Measurements from ENCODE around the gene DUS2.

DUS2 gene

DNA sequence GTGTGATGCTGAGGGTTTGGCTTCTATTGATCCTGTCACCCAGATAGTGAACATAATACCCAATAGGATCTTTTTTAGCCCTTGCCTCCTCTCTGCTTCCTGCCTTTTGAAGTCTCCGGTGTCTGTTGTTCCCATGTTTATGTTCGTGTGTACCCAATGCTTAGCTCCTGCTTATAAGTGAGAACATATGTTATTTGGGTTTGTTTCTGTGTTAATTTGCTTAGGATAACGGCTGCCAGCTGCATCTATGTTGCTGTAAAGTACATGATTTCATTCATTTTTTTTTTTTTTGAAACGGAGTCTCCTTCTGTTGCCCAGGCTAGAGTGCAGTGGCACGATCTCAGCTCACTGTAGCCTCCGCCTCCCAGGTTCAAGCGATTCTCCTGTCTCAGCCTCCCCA, 23.0 kb downstream of the DUS2 start:
- DNase-seq (ENCODE audit: low read depth, low spot score), result no peak

DNA sequence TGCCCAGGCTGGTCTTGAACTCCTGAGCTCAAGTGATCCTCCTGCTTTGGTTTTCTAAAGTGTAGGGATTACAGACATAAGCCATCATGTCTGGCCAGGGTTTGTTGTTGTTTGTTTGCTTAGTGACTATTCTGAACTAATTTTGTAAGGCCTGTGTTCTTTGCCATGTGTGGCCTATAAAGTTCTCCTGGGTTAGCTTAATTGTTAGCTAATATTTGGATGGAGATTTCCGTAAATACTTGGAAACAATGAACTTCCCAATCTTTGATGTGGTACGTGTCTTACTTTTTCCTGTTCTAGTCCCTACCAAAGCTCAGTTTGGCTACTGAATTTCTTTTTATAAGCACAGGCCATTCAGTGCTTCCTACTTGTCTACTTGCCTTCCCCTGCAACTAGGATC, 24.9 kb downstream of the DUS2 start:
- no peak for DNase-seq (ENCODE audit: low read depth, low spot score)

DNA sequence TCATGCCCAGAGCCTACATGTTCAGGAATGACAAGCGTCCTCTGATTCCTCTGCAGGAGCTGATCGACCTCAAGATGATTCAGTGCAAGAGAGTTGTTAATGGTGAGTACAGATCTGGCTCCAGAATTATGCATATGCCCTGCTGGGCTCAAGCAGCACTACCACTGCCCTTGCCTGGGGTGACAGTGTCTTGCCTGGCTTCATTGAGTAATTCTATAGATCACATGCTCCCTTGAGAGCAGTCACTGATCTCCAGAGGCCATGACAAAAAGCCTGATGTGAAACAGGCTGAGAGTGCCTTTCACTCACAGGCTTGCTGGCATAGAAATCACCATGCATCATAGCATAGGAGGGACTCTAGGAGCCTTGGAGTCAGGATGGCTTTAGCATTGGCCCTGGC, 26.4 kb downstream of the DUS2 start:
- no peak for DNase-seq (ENCODE audit: low read depth, low spot score)

DNA sequence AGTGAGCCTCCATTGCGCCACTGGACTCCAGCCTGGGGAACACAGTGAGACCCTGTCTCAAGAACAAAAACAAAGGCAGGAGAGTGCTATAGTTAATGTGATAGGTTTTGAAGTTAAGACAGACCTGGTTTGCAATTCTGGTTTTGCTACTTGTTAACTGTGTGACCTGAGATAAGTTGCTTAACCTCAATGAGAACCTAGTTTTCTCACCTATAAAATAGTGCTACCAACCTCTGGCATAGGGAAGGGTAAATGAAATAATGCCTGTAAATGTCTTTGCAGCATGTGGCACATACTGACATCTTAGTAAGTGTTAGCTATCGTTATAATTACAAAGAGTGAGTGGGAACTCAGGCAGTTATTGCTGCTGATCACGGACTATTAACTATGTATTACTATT, 32.3 kb downstream of the DUS2 start:
- DNase-seq (ENCODE audit: low read depth, low spot score), result no peak

DNA sequence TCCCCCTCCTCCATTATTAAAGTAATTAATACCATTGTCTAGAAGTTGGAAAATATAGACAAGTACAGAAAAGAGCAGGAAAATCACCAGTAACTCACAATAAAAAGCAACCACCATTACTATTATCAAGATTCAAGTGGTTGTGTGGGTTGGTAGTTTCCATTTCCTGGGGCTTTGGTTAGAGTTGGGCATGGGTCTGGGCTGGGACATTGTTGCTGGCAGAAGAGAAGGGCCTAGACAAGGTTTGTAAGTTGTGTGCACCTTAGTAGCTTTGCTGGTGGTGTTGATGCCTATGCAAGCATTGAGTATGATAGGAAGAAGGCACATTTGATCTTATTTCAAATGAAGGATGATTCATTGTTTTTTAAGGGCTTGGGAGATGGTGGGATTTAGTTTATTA, 36.7 kb downstream of the DUS2 start:
- no peak for DNase-seq (ENCODE audit: low read depth, low spot score)

DNA sequence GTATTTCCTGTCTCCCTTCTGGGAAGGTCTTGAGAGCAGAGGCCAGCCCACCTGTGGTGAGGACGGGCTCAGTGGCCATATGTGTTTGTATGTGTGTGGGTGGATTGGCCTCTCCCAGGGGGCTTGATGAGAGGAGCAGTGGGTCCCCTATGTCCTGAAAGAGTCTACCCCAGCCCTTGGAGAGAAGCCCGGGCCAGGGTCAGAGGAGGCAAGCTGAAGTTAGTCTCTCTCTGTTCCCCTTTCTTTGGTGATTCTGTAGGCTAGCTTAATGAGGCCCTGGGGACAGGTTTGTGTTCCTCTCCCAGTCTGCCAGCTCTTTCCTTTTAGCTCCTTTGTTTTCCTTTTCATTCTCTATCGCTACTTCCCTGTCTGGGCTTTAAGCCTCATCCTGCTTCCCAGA, 38.3 kb downstream of the DUS2 start:
- DNase-seq (ENCODE audit: low read depth, low spot score), result no peak

DNA sequence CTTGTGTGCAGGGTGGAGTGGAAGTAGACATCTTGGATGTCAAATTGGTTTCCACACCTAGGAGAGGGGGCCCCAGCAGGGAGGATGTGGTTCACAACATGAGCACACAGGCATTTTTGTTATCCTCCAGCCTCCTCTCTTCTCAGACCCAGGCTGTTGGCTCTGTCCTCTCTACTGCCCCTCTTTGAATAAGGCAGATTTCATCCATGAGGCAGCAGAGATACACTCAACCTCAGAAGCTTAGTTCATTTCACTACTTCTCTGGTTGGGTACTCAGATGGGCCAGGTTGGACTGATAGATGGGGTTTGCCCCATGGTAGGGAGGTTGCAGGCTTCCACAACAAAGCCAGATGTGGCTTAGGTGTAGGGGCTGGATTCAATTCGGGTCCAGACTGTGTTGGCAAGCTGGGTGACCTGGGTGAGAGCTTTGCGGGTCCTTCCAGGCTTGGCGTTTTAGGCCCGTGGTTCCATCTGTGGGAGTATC, 39.9 kb downstream of the DUS2 start:
- DNase-seq (ENCODE audit: low read depth, low spot score), result no peak

DNA sequence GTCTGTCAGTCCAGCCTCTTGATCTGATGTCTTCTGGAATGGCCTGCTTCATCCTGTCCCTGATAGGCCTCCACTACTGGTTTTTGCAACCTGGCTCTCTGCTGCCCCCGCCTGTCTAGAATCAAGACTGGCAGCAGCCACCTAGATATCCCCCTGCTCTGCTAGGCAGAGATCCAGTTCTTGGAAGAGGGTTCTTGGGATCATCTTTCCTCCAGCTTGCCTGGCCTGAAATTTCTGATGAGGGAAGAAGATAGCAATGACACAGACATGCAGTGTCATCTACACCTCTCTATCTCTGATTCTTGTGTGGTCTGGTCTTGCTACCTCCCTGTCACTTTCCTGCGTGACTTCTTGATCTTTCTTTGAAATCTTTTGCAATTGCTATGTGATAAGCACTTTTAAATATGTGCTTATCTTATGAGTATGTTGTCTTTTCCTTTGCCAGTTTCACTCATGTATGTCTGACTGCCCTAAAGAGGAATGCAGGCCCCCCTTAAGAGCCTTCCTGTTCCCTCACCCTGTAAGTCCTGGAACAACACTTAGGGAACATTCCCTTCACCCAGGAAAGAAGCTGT, 41.8 kb downstream of the DUS2 start:
- DNase-seq (ENCODE audit: low read depth, low spot score), result no peak

DNA sequence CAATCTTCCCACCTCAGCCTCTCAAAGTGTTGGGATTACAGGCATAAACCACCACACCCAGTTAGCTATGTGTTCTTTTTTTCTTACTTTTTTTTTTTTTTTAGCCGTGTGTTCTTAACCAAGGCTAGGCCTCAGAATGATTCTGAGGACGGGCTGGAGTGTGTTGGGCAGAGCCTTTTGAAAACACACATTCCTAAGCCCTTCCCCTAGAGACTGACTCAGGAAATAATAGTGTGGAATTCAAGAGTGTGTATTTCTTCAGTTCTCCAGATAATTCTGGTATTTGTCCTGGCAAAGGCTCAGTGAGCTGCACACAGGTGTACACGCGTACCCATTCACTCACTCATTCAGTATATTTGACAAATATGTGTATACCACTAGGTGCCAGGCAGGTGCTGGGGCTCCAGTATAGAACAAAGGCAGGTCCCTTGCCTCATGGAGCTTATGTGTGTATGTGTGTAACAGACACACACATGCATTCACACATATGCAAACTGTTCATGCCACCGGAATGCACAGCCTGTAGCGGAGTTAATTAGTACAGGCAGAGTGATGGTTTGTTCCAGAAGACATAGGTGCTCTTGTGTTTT, 42.7 kb downstream of the DUS2 start:
- DNase-seq (ENCODE audit: low read depth, low spot score), result no peak

DNA sequence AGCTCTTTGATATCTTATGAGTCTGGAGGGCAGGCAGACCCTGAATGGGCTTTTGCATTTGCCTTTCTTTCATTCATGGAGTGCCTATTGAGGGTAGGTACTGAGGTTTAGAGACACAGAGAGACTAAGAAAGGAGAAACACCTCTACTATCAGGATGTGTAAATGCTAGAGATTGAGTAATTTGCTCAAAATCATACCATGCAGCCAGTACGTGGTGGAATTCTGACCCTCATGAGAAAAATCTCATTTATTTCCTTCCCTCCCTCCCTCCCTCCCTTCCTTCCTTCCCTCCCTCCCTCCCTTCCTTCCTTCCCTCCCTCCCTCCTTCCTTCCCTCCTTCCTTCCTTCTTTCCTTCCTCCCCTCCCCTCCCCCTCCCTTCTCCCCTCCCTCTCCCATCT, 43.7 kb downstream of the DUS2 start:
- DNase-seq (ENCODE audit: low read depth, low spot score), result no peak

DNA sequence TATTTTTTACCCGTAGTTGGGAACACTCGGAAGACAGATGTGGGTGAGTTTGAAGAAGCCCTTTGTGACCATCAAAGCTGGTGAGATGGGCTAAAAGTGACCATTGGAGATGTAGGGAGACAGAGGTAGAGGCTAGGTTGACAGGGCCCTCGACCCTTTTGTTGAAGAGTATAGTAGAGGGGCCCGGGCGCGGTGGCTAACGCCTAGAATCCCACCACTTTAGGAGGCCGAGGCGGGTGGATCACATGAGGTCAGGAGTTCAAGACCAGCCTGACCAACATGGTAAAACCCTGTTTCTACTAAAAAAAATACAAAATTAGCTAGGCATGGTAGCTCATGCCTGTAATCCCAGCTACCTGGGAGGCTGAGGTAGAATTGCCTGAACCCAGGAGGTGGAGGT, 45.8 kb downstream of the DUS2 start:
- DNase-seq (ENCODE audit: low read depth, low spot score), result no peak

DNA sequence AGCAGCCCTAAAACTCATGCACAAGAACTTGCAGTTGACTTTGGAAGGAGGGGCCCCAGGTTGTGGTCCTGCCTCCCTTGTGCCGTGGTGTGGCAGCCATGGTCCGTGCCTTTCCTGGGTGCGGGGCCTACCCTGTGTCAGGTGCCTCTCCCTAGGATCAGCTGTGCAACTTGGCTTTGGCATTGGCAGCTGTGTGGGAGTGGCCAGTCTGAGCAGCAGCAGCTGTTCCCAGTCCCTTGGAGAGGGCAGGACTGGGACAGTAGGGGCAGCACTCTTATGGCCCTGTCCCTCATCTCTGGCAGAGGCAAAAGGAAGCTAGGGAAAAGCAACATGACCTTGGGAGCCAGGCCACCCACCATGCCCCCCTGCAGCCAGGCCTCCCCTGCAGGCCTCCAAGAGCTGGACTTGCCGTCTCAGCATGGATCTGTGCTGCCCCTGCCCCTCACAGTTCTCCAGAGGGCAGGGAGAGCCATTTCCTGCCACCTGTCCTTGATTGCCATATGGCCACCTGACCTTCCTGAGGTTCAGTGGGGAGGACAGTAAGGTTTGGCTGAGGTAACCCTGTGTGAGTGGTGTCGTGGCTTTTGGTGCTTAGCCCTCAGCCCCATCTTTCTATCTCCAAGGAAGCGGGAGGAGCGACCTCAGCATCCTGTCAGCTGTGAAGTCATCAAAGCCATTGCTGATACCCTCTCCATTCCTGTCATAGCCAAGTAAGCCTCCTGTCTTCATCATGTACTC, 46.6 kb downstream of the DUS2 start:
- no peak for DNase-seq (ENCODE audit: low read depth, low spot score)

DNA sequence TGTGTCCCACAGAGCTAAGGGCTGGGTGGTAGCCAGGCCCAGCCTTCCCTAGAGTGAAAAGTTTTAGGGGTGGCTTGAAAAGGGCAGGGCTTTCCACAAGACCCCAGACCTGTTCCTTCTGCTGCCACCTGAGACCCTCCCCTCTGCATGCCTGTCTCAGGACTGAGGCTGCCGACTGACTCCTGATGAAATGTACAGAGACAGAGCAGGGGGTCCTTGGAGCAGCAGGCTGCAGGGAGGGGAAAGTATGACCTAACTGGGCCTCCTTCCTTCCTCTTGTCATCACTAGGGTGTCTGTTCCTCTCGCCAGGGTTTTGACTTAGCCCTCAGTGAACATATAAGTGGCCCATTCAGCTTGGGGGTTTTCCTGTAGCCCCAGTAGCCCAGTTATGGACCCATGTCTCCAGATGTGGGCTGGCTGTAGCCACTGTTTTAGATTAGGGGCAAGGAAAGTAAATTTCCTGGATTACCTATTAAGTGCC, 47.2 kb downstream of the DUS2 start:
- no peak for DNase-seq (ENCODE audit: low read depth, low spot score)

DNA sequence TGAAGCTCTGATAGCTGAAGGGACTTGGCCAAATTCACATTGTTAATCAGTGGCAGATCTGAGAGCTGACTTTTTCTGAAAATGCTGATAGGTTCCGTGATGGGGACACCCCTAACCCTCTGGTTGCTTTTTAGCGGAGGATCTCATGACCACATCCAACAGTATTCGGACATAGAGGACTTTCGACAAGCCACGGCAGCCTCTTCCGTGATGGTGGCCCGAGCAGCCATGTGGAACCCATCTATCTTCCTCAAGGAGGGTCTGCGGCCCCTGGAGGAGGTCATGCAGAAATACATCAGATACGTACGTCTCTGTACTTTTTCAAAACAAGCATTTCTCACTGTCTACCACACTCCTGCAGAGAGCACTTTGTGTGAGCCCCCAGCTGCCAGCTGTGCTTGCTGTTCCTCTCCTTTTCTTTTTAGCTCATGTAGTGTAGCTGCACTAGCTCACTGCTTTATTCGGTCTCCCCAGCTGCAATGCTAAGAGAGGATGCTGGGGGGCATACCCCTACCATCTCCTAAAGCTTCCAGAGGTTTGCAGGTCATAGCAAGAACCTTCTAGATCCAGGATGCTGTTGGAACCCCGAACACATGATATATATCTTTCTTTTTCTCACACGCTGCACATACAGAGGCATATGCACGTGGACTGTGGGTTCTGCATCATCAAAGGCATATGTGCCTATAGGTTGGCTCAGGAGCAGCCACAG, 47.9 kb downstream of the DUS2 start:
- DNase-seq (ENCODE audit: low read depth, low spot score), result no peak

DNA sequence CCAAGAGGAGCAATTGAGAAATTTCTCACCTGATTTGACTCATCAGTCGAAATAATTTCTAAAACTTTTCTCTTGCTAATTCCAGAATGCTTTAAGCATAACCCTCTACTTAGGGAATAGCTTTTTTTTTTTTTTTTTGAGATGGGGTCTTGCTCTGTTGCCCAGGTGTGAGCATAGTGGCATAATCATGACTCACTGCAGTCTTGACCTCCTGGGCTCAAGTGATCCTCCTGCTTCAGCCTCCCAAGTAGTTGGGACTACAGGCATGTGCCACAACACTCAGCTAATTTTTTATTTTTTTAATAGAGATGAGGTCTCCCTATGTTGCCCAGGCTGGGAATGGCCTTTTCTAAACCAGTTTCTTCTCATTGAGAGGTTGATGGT, 48.4 kb downstream of the DUS2 start:
- DNase-seq (ENCODE audit: low read depth, low spot score), result no peak

DNA sequence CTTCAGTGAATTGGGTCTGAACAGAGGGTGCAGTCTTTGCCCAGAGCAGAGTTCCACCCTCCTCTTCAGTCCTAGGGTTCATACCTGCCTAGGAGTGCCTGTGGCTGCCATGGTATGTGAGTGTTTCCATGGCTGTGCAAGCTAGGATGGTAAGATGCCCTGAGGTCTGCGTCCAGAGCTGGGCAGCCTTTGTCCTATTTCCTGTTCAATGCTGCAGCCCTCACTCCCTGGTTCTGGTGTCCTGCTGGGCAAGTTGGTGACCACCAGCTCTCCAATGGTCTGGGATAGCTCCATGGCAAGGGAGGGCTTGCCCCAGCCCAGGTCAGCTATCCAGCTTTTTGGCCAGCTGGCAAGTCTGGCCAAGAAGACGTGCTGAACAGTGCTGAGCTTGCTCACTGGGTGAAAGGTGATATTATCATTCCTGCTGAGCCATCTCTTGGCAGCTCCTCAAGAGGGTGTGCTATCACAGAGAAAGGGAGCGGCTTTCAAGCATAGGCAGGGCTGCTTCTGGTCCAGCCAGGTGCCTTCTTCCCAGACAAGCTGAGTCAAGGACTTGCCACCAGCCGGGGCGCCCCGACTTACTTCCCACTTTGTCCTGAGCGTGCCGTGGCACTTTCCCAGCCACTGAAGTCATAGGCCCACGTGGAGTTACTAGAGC, 49.1 kb downstream of the DUS2 start:
- no peak for DNase-seq (ENCODE audit: low read depth, low spot score)

DNA sequence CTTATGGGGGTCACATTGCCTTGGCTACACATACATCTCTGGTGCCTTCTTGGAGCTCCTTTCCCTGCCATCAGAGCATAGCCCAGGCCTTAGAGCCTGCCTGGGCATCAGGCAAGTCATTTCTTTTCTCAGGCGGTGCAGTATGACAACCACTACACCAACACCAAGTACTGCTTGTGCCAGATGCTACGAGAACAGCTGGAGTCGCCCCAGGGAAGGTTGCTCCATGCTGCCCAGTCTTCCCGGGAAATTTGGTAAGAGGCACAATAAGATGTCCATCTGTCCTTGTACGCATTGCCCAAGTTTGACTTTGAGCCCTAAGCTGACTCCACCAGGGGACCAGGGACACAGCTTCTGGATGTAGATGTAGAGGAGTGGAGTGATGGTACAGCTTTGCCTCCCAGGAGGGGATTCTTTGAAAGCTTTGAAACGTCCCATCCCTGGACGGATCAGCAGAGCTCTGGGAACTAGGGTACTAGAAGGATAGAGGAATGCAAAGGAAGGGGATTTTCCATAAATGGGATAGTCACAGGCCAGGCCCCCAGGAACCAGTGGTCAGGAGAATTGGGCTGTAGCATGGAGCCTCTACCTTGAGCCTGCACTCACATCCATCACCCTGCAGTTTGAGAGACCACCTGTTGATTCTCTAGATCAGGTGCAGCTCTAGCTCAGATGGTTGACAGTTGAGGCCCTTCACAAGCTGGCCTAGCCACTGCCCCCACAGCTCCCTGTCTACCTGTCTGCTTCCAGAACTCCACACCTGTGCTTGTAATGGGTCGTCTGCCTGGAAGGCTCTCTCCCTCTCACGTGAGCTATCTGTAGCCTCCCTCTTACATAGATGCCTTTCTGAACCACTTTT, 51.0 kb downstream of the DUS2 start:
- DNase-seq (ENCODE audit: low read depth, low spot score), result no peak

DNA sequence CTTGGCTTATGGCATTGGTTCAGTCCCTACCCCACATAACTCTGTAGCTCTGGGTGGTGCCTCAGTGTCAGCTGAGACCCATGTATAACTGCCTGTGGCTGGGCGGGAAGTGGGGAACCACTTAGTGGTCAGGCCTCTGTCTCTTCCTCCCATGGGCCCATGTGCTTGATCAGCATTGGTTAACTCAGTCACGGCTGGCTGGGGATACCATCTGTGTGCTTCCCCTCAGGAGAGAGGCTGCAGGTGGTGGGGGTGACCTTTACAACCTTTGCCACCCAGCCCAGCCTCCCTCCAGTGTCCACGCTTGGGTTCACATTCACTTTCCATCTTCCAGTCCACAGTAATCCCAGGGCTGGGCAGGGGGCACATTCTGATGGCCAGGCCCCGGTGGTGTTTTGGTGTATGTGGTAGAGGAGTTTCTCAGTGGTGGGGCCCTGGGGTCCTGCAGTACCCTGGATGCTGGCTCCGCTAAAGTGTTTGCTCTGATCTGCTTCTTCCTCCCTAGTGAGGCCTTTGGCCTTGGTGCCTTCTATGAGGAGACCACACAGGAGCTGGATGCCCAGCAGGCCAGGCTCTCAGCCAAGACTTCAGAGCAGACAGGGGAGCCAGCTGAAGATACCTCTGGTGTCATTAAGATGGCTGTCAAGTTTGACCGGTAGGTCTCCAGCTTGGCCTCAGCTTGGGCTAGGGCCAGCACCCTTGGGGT, 51.9 kb downstream of the DUS2 start:
- DNase-seq (ENCODE audit: low read depth, low spot score), result no peak

DNA sequence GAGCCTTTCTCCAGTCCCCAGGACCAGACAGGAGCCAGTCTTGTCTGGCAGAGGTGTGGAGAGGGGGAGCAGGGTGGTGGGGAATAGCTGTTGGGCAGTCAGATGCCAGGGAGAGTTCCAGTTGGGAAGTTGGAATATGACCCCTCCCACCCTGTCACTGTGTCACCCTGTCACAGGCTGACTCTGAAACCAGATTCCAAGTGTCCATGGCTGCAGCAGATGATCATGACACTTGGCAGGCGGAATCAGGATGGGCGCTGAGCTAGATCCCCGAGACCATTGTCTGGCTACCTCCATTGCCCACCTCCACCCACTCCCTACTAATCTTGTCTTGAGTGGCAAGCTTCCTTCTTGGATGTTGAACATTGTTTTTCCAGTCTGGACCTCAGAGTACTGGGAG, 52.9 kb downstream of the DUS2 start:
- DNase-seq (ENCODE audit: low read depth, low spot score), result no peak

DNA sequence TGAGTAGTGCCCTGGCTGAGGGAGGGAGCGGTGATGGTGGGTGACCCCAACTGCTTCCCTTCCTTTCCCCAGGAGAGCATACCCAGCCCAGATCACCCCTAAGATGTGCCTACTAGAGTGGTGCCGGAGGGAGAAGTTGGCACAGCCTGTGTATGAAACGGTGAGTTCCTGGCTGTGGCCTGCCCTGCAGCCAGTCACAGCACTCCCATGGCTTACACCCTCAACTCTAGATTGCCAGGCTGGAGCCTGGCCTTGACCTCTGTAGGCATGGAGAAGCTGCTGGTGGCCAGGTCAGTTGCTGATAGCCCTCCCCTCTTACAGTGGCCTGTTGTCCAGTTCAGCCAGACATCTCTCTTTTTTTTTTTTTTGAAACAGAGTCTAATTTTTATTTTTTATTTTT, 53.5 kb downstream of the DUS2 start:
- DNase-seq (ENCODE audit: low read depth, low spot score), result no peak

Measured in activated naive CD8-positive, alpha-beta T cell treated with anti-CD3 and anti-CD28 coated beads, Interleukin-2, amount 50 U/mL, for 16 hours (primary cell).